B cell (primary cell): ENCODE data around the gene KLHDC7A. TPM values are rescaled to one million over a fixed set of nuclear protein-coding genes. Genes with fewer than 3 reads are reported as not detected.

Experiments used
- ATAC-seq: fragments of 200-7000 bp; cut with Tn5 transposase; one replicate; pipeline ENCODE4 v1.10.0; 2021; ENCODE audit warnings: low read depth, mild to moderate bottlenecking, moderate number of reproducible peaks, moderate library complexity
- CTCF ChIA-PET: fragments of 350-600 bp; sonication (Branson Sonifier 250); formaldehyde crosslinking; loops from one replicate; lab custom pipeline; 2021; ENCODE audit warnings: antibody characterized with exemption, inconsistent platforms; lab: Charles Lee
- POLR2A ChIA-PET: fragments of 350-600 bp; sonication (Branson Sonifier 250); formaldehyde crosslinking; loops from one replicate; lab custom pipeline; 2021; ENCODE audit warnings: antibody characterized with exemption; lab: Charles Lee
- DNase-seq: peaks from one replicate; pipeline ENCODE4 v3.0.0; 2013
- H2AFZ ChIP-seq: 2 replicates; pipeline ENCODE4 v1.6.1; 2012; ENCODE audit warnings: mild to moderate bottlenecking, low read depth, low read length; ENCODE audit not compliant: insufficient read depth, poor library complexity, severe bottlenecking
- H3K27ac ChIP-seq, 2 donors: 1 replicate in 1 of 2; 2 replicates in 1 of 2; pipeline ENCODE4 v1.5.1; 2012 to 2013; ENCODE audit warnings: low read length in 2 of 2, mild to moderate bottlenecking in 2 of 2, moderate library complexity in 1 of 2
- H3K27me3 ChIP-seq, 4 experiments: fragments of 200-600 bp in 1 of 4; sonication (generic) in 1 of 4; replicated peaks in 1 of 4; 1 replicate in 2 of 4; 2 replicates in 2 of 4; pipeline versions ENCODE4 v1.6.1 to v1.7.0; 2013 to 2016; ENCODE audit warnings: low read length in 3 of 4, mild to moderate bottlenecking in 2 of 4, mixed read lengths in 1 of 4, moderate library complexity in 1 of 4; ENCODE audit not compliant: insufficient read depth in 4 of 4, control insufficient read depth in 3 of 4; ENCODE audit errors: control extremely low read depth in 1 of 4
- H3K36me3 ChIP-seq, 2 experiments: replicated peaks in 1 of 2; 1 replicate in 1 of 2; 2 replicates in 1 of 2; pipeline versions ENCODE4 v1.6.1 to v1.7.1; 2013; ENCODE audit warnings: low read length in 1 of 2; ENCODE audit not compliant: insufficient read depth in 2 of 2, control insufficient read depth in 1 of 2; ENCODE audit errors: control extremely low read depth in 1 of 2, extremely low read depth in 1 of 2
- H3K4me1 ChIP-seq, 2 donors: fragments of 200-600 bp in 1 of 2; sonication (generic) in 1 of 2; 1 replicate in 1 of 2; 2 replicates in 1 of 2; pipeline versions ENCODE4 v1.5.1 to v1.6.1; 2013 to 2017; ENCODE audit warnings: low read length in 2 of 2; ENCODE audit not compliant: control insufficient read depth in 2 of 2, insufficient read depth in 2 of 2
- H3K4me2 ChIP-seq: replicated peaks from 2 replicates; pipeline ENCODE3; 2012; ENCODE audit warnings: mild to moderate bottlenecking, low read depth, low read length; ENCODE audit not compliant: poor library complexity, severe bottlenecking
- H3K4me3 ChIP-seq, 5 experiments: fragments of 200-600 bp in 1 of 5; sonication (generic) in 1 of 5; 1 replicate in 3 of 5; 2 replicates in 2 of 5; pipeline versions ENCODE4 v1.5.1 to v1.7.0; 2011 to 2016; ENCODE audit warnings: low read length in 4 of 5, mild to moderate bottlenecking in 4 of 5, low read depth in 2 of 5, control low read depth in 1 of 5, moderate library complexity in 1 of 5; ENCODE audit not compliant: insufficient read depth in 1 of 5; ENCODE audit errors: control extremely low read depth in 1 of 5, extremely low read depth in 1 of 5
- H3K79me2 ChIP-seq: fragments of 200-600 bp; sonication (generic); one replicate; pipeline ENCODE4 v1.6.0; 2016; ENCODE audit warnings: low read length; ENCODE audit not compliant: control insufficient read depth, insufficient read depth
- H3K9ac ChIP-seq: fragments of 200-600 bp; sonication (generic); 2 replicates; pipeline ENCODE4 v1.6.1; 2017; ENCODE audit warnings: mild to moderate bottlenecking, low read length, moderate library complexity
- H3K9me3 ChIP-seq, 3 donors: one replicate each; pipeline versions ENCODE4 v1.6.1 to v1.7.1; 2013; ENCODE audit warnings: low read length in 2 of 3; ENCODE audit not compliant: control insufficient read depth in 2 of 3, insufficient read depth in 1 of 3; ENCODE audit errors: control extremely low read depth in 1 of 3
- H4K20me1 ChIP-seq: 2 replicates; pipeline ENCODE4 v1.6.0; 2012; ENCODE audit warnings: mild to moderate bottlenecking, low read length; ENCODE audit not compliant: insufficient read depth, control insufficient read depth, poor library complexity, severe bottlenecking
- H3K27ac Mint-ChIP-seq: one replicate; pipeline ENCODE4 v1.8.0; 2021; ENCODE audit warnings: mixed read lengths
- H3K27me3 Mint-ChIP-seq: one replicate; pipeline ENCODE4 v1.8.0; 2021; ENCODE audit warnings: mixed read lengths
- H3K4me1 Mint-ChIP-seq: one replicate; pipeline ENCODE4 v1.8.0; 2021; ENCODE audit warnings: mixed read lengths
- H3K4me3 Mint-ChIP-seq: one replicate; pipeline ENCODE4 v1.8.0; 2021; ENCODE audit warnings: mixed read lengths
- H3K9me3 Mint-ChIP-seq: one replicate; pipeline ENCODE4 v1.8.0; 2022; ENCODE audit warnings: mixed read lengths; ENCODE audit not compliant: insufficient read depth
- CTCF ChIP-seq: fragments of 200-600 bp; IDR thresholded peaks from one replicate; pipeline ENCODE4 v1.8.0; 2022; ENCODE audit warnings: antibody characterized with exemption, mild to moderate bottlenecking
- EZH2 ChIP-seq: IDR thresholded peaks from 2 replicates; pipeline ENCODE4 v1.6.1; 2012; ENCODE audit warnings: borderline replicate concordance, low read depth, mild to moderate bottlenecking, moderate library complexity, low read length; ENCODE audit not compliant: insufficient read depth, poor library complexity, severe bottlenecking
- WGBS: methylation state at CpG from one replicate; pipeline ENCODE4 v1.1.5; 2013; ENCODE audit warnings: missing lambda C conversion rate; ENCODE audit not compliant: insufficient coverage; 5-methylcytosine and 5-hydroxymethylcytosine counted together
- intact Hi-C: fragments of 100-400 bp; cut with micrococcal nuclease; formaldehyde crosslinking; loops from one replicate; pipeline ENCODE4 v1.10.0; 2022
- polyA plus RNA-seq: library from polyadenylated mRNA; depleted of rRNA; stranded (reverse); fragments of >200 nt; gene quantifications from 2 replicates; pipeline ENCODE4 v1.2.3, GENCODE V29; 2012
- total RNA-seq, 2 donors: library from RNA; stranded (reverse); fragments of 120-200 nt in 1 of 2; gene quantifications; 1 replicate in 1 of 2; 2 replicates in 1 of 2; pipeline versions ENCODE4 v1.2.3 to v1.2.4, GENCODE V29; 2013 to 2022

KLHDC7A gene
- total and polyA plus RNA-seq, 2 donors (not counting 1 experiment from before 2014, with no cell fraction given) = not detected

GRCh38 chr1:18526436-18527275 lies 45.9 kb downstream of the KLHDC7A start:
- Histone ChIP-seq H2AFZ (no peak overlapping the region), H3K27me3 (peaks cover 0 to 2% (median 0%) of the 10 kb centered on the region in 4 experiments), H3K36me3 (no peaks in the 10 kb centered on the region), H3K4me1 (no peaks in the 10 kb centered on the region), H4K20me1 (no peaks in the 10 kb centered on the region), H3K9ac (no peak overlapping the region), H3K9me3 (peaks cover 0 to 3% (median 2%) of the 10 kb centered on the region in 3 donors), H3K27ac (no peak overlapping the region), H3K4me3 (no peak overlapping the region), H3K4me2 (no peak overlapping the region), H3K79me2 (no peaks in the 10 kb centered on the region)
- ChIA-PET POLR2A (no interaction called here), CTCF (no interaction called here)
- WGBS = 88% methylated on average over 4 of the region's 6 CpGs
- Mint-ChIP-seq H3K27ac (no peak overlapping the region), H3K9me3 (no peaks in the 10 kb centered on the region), H3K4me1 (no peaks in the 10 kb centered on the region), H3K4me3 (no peak overlapping the region), H3K27me3 (peaks cover 21% of the 10 kb centered on the region)
- TF ChIP-seq EZH2 = no peak
- no peak for TF ChIP-seq CTCF
- DNase-seq (no peak), ATAC-seq (no peak)
- intact Hi-C loops = no loop called here

DNA sequence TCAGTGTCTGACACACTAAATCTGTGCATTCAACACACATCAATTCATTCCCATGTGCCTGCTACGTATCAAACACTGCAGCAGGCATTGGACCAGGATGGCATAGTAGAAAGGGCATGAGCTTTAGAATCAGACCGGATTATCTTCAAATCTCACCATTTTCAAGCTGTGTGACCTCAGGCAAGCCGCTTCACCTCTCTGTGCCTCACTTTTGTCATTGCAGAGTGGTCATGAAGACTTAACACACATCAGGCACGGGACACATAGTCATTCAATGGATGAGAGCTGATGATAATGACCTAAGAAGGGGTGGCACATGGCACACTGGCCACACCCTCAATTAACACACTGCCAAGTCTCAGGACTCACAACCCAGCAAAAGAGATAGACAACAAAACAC lies 46.8 kb downstream of the KLHDC7A start:
- H3K9ac ChIP-seq = no peak overlapping the region
- no peak overlapping the region for H2AFZ ChIP-seq
- 61% methylated on average over 3 of the region's 4 CpGs for WGBS
- no peaks in the 10 kb centered on the region for H3K4me1 ChIP-seq
- intact Hi-C loops = no loop called here
- no peak for DNase-seq
- H3K79me2 ChIP-seq = no peaks in the 10 kb centered on the region
- no peak overlapping the region for H3K4me3 ChIP-seq
- H3K27ac Mint-ChIP-seq = no peak overlapping the region
- H4K20me1 ChIP-seq = no peaks in the 10 kb centered on the region
- peaks cover 0 to 2% (median under 1%) of the 10 kb centered on the region in 3 donors for H3K9me3 ChIP-seq
- POLR2A ChIA-PET = no interaction called here
- CTCF ChIA-PET = no interaction called here
- H3K9me3 Mint-ChIP-seq = no peaks in the 10 kb centered on the region
- no peaks in the 10 kb centered on the region for H3K4me1 Mint-ChIP-seq
- no peak overlapping the region for H3K4me3 Mint-ChIP-seq
- H3K36me3 ChIP-seq = no peaks in the 10 kb centered on the region
- no peak for ATAC-seq
- no peak overlapping the region for H3K27ac ChIP-seq
- no peak overlapping the region for H3K4me2 ChIP-seq
- peaks cover 19% of the 10 kb centered on the region for H3K27me3 Mint-ChIP-seq
- H3K27me3 ChIP-seq = peaks cover 0 to 2% (median 0%) of the 10 kb centered on the region in 4 experiments
- TF ChIP-seq EZH2 (no peak), CTCF (no peak)
